Measurements from ENCODE around the gene LETM1. TPM values are rescaled to one million over a fixed set of nuclear protein-coding genes. Genes with fewer than 3 reads are reported as not detected.

LETM1 gene
- total and polyA plus RNA-seq, 4 donors: 21.7 to 47.1 (median 26.8) TPM

DNA sequence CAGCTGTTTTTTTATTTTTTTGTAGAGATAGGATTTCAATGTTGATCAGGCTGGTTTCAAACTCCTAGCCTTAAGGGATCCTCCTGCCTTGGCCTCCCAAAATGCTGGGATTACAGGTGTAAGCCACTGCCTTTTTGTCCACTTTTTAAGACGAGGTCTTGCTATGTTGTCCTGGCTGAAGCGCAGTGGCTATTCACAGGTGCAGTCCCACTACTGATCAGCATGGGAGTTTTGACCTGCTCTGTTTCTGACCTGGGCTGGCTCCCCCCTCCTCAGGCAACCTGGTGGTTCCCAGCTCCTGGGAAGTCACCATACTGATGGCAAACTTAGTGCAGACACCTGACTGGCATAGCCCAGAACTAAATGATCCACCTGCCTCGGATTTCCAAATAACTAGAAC, 13.0 kb upstream of the LETM1 start:
- Histone ChIP-seq H3K4me3 (no peak overlapping the region), H3K4me1 (ENCODE audit: control insufficient read depth in 5 of 5, insufficient read depth in 5 of 5, low read length in 5 of 5) (peaks cover 0 to 30% (median 7%) of the 10 kb centered on the region in 5 donors), H3K9me3 (ENCODE audit: control insufficient read depth in 4 of 4, insufficient read depth in 3 of 4, low read length in 3 of 4) (no peaks in the 10 kb centered on the region), H3K27me3 (ENCODE audit: control insufficient read depth in 3 of 3, insufficient read depth in 3 of 3, low read length in 2 of 3) (no peaks in the 10 kb centered on the region), H3K27ac (ENCODE audit: low read depth in 1 of 2, low read length in 1 of 2) (no peak overlapping the region), H3K9ac (ENCODE audit: insufficient read depth in 1 of 2, low read length in 2 of 2) (no peak overlapping the region), H3K36me3 (ENCODE audit: control insufficient read depth in 4 of 4, insufficient read depth in 4 of 4, low read length in 4 of 4) (no peaks in the 10 kb centered on the region)
- TF ChIP-seq, protein P1, sequence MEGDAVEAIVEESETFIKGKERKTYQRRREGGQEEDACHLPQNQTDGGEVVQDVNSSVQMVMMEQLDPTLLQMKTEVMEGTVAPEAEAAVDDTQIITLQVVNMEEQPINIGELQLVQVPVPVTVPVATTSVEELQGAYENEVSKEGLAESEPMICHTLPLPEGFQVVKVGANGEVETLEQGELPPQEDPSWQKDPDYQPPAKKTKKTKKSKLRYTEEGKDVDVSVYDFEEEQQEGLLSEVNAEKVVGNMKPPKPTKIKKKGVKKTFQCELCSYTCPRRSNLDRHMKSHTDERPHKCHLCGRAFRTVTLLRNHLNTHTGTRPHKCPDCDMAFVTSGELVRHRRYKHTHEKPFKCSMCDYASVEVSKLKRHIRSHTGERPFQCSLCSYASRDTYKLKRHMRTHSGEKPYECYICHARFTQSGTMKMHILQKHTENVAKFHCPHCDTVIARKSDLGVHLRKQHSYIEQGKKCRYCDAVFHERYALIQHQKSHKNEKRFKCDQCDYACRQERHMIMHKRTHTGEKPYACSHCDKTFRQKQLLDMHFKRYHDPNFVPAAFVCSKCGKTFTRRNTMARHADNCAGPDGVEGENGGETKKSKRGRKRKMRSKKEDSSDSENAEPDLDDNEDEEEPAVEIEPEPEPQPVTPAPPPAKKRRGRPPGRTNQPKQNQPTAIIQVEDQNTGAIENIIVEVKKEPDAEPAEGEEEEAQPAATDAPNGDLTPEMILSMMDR (IDR thresholded peaks at IDR 0.05; ENCODE audit: control extremely low read depth, extremely low read depth): no peak
- WGBS, 2 donors: 94 to 99% methylated on average over 3 of the region's 3 CpGs
- DNase-seq (no peak), ATAC-seq (ENCODE audit: insufficient read depth, low FRiP score) (no peak)

DNA sequence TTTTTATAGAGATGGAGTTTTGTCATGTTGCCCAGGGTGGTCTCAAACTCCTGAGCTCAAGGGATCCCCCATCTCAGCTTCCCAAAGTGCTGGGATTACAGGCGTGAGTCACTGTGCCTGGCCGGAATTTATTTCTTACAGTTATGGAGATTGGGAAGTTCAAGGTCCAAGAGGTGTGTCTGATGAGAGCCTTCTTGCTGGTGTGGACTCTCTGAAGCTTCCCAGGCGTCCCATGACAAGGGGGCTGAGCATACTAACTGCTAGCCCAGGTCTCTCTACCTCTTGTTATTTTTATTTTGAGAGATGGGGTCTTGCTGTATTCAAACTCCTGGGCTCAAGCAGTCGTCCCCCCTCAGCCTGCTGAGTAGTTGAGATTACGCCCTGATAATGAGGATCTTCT, 12.3 kb upstream of the LETM1 start:
- Histone ChIP-seq H3K4me3 (no peak overlapping the region), H3K9ac (ENCODE audit: insufficient read depth in 1 of 2, low read length in 2 of 2) (no peak overlapping the region), H3K27ac (ENCODE audit: low read depth in 1 of 2, low read length in 1 of 2) (no peak overlapping the region), H3K9me3 (ENCODE audit: control insufficient read depth in 4 of 4, insufficient read depth in 3 of 4, low read length in 3 of 4) (no peaks in the 10 kb centered on the region), H3K4me1 (ENCODE audit: control insufficient read depth in 5 of 5, insufficient read depth in 5 of 5, low read length in 5 of 5) (peaks cover 0 to 24% (median 7%) of the 10 kb centered on the region in 5 donors), H3K36me3 (ENCODE audit: control insufficient read depth in 4 of 4, insufficient read depth in 4 of 4, low read length in 4 of 4) (no peaks in the 10 kb centered on the region), H3K27me3 (ENCODE audit: control insufficient read depth in 3 of 3, insufficient read depth in 3 of 3, low read length in 2 of 3) (no peaks in the 10 kb centered on the region)
- 84 to 87% methylated on average over 5 of the region's 5 CpGs for WGBS, 2 donors
- TF ChIP-seq, protein P1 (IDR thresholded peaks at IDR 0.05; ENCODE audit: control extremely low read depth, extremely low read depth): no peak
- ATAC-seq (ENCODE audit: insufficient read depth, low FRiP score) (no peak), DNase-seq (no peak)

DNA sequence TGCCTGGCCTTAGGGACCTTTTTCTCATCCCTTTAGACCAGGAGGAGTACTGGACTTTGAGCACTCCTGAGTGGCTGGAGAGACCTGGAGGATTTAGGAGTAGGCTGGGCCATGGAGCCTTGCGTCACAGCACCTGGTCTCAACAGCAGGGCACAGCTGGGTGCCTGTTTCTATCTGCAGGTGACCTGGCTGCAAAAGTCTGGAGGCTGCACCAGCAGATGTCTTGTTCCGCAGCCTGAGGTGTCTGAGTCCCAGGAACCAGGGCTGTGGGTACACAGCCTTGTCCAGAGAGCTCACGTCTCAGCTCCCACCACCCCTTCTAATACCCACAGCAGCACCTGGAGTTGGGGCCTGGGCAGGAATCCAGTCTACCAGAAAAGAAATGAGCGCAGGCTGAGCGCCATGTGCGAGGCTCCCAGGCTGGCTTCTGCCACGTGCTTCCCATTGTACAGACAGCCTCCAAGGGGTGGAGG, 10.3 kb upstream of the LETM1 start:
- no peaks in the 10 kb centered on the region for H3K9me3 ChIP-seq (ENCODE audit: control insufficient read depth in 4 of 4, insufficient read depth in 3 of 4, low read length in 3 of 4)
- H3K27me3 ChIP-seq (ENCODE audit: control insufficient read depth in 3 of 3, insufficient read depth in 3 of 3, low read length in 2 of 3): no peaks in the 10 kb centered on the region
- H3K27ac ChIP-seq (ENCODE audit: low read depth in 1 of 2, low read length in 1 of 2): no peak overlapping the region

More for the DNA sequence above, 10.3 kb upstream of the LETM1 start:
- TF ChIP-seq, protein P1 (IDR thresholded peaks at IDR 0.05; ENCODE audit: control extremely low read depth, extremely low read depth): no peak
- 85 to 87% methylated on average over 7 of the region's 7 CpGs for WGBS, 2 donors
- Histone ChIP-seq H3K4me1 (ENCODE audit: control insufficient read depth in 5 of 5, insufficient read depth in 5 of 5, low read length in 5 of 5) (peaks cover 0 to 20% (median 0%) of the 10 kb centered on the region in 5 donors), H3K36me3 (ENCODE audit: control insufficient read depth in 4 of 4, insufficient read depth in 4 of 4, low read length in 4 of 4) (no peaks in the 10 kb centered on the region), H3K4me3 (no peak overlapping the region), H3K9ac (ENCODE audit: insufficient read depth in 1 of 2, low read length in 2 of 2) (no peak overlapping the region)
- ATAC-seq (ENCODE audit: insufficient read depth, low FRiP score) (no peak), DNase-seq (no peak)

Data from lung (tissue), 12 donors.